HL-60 (cell line): ENCODE data around the gene ARID3C.

Experiments used
- DNase-seq, 2 experiments: peaks; one replicate each; pipeline ENCODE4 v3.0.0-alpha.2; 2010 to 2020; ENCODE audit warnings: low read depth in 1 of 2, low spot score in 1 of 2
- H3K27ac ChIP-seq: fragments of 250-450 bp; sonication (Bioruptor Pico); replicated peaks from 2 replicates; pipeline ENCODE4 v1.5.1; 2020; ENCODE audit warnings: mild to moderate bottlenecking, moderate library complexity
- H3K27me3 ChIP-seq: fragments of 250-450 bp; sonication (Bioruptor Pico); 2 replicates; pipeline ENCODE4 v1.5.1; 2021; ENCODE audit warnings: mild to moderate bottlenecking, moderate library complexity; ENCODE audit not compliant: insufficient read depth, poor library complexity, severe bottlenecking
- H3K4me3 ChIP-seq: replicated peaks from 2 replicates; pipeline ENCODE4 v1.5.1; 2011; ENCODE audit warnings: mild to moderate bottlenecking, control low read depth, low read length; ENCODE audit not compliant: insufficient read depth
- GABPA ChIP-seq: IDR thresholded peaks from 2 replicates; pipeline ENCODE4 v1.6.1; 2012; ENCODE audit warnings: low read depth
- POLR2AphosphoS5 ChIP-seq: IDR thresholded peaks from 2 replicates; pipeline ENCODE4 v1.6.1; 2012; ENCODE audit warnings: low read depth
- REST ChIP-seq: IDR thresholded peaks from 2 replicates; pipeline ENCODE4 v1.6.1; 2012; ENCODE audit warnings: low read depth; ENCODE audit not compliant: insufficient replicate concordance
- SPI1 ChIP-seq: IDR thresholded peaks from 2 replicates; pipeline ENCODE4 v1.6.1; 2012; ENCODE audit warnings: low read depth, mild to moderate bottlenecking, borderline replicate concordance
- TF ChIP-seq, protein P1 (sequence below): IDR thresholded peaks from one replicate; pipeline ENCODE4 v1.5.1; 2011; ENCODE audit warnings: low read length, control low read depth, inconsistent platforms; ENCODE audit not compliant: insufficient read depth

Gene ARID3C

GRCh38 chr9:34633166-34633565 lies 4.3 kb upstream of the ARID3C start:
- Histone ChIP-seq H3K4me3 (no peak overlapping the region), H3K27me3 (peaks cover 16% of the 10 kb centered on the region), H3K27ac (no peak overlapping the region)
- TF ChIP-seq SPI1 (no peak), POLR2AphosphoS5 (no peak; the same call in 1 of the 2 replicates), REST (no peak), GABPA (no peak)
- TF ChIP-seq, protein P1, sequence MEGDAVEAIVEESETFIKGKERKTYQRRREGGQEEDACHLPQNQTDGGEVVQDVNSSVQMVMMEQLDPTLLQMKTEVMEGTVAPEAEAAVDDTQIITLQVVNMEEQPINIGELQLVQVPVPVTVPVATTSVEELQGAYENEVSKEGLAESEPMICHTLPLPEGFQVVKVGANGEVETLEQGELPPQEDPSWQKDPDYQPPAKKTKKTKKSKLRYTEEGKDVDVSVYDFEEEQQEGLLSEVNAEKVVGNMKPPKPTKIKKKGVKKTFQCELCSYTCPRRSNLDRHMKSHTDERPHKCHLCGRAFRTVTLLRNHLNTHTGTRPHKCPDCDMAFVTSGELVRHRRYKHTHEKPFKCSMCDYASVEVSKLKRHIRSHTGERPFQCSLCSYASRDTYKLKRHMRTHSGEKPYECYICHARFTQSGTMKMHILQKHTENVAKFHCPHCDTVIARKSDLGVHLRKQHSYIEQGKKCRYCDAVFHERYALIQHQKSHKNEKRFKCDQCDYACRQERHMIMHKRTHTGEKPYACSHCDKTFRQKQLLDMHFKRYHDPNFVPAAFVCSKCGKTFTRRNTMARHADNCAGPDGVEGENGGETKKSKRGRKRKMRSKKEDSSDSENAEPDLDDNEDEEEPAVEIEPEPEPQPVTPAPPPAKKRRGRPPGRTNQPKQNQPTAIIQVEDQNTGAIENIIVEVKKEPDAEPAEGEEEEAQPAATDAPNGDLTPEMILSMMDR = no peak
- no peak for DNase-seq

DNA sequence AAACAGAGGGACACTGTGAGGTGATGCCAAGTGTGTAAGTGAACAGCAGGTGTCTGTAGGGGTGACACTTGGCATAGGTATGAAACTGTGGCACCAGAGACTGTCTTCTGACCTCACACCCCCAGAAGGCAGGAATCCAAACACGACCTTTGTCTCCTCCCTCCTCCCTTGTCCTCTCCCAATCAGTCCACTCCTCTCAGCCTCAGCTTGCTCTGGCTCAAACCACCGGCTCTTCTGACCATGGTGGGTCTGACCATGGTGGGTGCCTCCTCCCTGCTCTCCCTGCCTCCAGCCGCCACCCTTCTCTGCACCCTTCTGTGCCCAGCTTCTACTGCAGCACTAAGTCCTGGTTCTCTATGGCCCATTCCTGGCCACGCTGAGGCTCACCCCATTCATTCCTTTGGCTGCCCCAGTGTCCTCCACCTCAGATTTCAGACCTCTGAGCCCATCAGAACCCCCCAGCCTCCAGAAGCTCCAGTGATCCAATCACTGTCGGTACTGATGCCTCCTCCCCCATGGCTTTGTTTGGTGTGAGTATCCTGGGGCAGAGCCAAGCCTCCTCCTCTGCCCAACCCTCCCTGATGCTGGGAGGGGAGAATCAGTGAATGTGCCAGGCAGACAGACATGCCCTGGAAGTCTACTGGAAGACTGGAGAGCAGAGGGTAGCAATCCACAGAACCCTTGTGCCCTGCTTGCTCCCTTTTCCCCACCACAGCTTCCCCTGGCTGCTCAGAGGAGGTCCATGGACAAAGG lies 1.7 kb upstream of the ARID3C start:
- Histone ChIP-seq H3K4me3 (no peak overlapping the region), H3K27me3 (peaks cover 41% of the 10 kb centered on the region), H3K27ac (no peak overlapping the region)
- no peak for DNase-seq
- TF ChIP-seq, protein P1 = no peak
- no peak for TF ChIP-seq REST
- no peak for TF ChIP-seq SPI1
- TF ChIP-seq POLR2AphosphoS5 = no peak
- TF ChIP-seq GABPA = no peak

- H3K4me3 ChIP-seq = no peak overlapping the region
- peaks cover 50% of the 10 kb centered on the region for H3K27me3 ChIP-seq
- H3K27ac ChIP-seq = no peak overlapping the region
- no peak for DNase-seq
- no peak for TF ChIP-seq GABPA
Observed at GRCh38 chr9:34629491-34629808, 584 bp upstream of the ARID3C start.

DNA sequence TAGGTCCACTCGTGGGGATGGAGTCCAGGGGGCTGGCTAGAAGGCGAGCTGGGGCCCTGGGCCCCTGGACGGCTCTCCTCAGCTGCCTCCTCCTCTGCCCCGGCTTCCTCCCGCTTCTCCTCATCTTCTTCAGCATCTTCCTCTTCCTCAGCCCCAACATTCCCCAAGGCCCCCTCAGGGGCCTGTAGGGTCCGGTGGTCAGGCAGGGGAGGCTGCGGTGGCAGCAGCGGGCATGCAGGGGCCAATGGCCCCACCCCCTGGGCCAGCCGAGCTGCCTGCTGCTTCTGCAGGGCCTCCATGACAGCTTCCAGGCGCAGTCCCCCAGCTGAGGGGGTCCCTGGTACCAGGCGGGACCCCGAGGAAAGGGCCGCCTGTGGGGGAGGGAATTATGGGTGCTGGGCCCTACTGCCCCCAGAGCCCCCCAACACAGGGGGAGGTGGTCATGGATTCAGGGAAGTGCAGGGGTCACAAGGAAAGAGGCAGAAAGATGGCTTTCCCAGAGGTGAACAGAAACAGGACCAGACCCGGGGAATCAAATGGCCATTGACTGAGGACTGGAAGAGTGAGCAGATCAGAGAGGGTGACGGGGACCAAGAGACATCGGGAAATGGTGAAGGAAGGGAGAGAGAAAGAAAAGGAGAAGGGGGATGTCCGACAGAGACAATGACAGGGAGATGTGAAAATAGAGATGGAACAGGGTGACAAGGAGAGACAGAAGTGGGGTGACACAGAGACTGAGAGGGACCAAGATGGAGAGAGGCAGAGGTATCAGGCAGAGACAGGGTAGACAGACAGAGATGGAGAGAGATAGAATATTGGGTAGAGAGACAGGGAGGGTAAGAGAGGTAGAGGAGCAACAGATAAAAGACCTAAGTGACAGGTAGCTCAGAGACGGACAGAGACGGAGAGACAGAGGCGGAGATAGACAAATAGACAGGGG lies 880 bp downstream of the ARID3C start:
- H3K27me3 ChIP-seq = peaks cover 63% of the 10 kb centered on the region
- TF ChIP-seq, protein P1 = no peak
- TF ChIP-seq REST (no peak), SPI1 (no peak), POLR2AphosphoS5 (no peak), GABPA (no peak)
- DNase-seq = no peak
- no peak overlapping the region for H3K4me3 ChIP-seq
- no peak overlapping the region for H3K27ac ChIP-seq
